HEK293T (cell line): ENCODE results near the gene CSAG2.

ENCODE experiments used
- CTCF ChIA-PET: fragments of 350-600 bp; formaldehyde crosslinking; extraction: SDS; loops from one replicate; lab custom pipeline; 2021; ENCODE audit warnings: antibody characterized with exemption, inconsistent platforms; lab: Yijun Ruan, JAX
- POLR2A ChIA-PET: fragments of 350-600 bp; formaldehyde crosslinking; extraction: SDS; loops from one replicate; lab custom pipeline; 2020; ENCODE audit warnings: antibody characterized with exemption, inconsistent platforms; lab: Yijun Ruan, JAX
- DNase-seq: peaks from one replicate; pipeline ENCODE4 v3.0.0; 2012; ENCODE audit warnings: mixed read lengths; ENCODE audit errors: extremely low spot score
- ARNT ChIP-seq: fragments of 450-650 bp; IDR thresholded peaks from 2 replicates; pipeline ENCODE4 v1.6.1; 2017; ENCODE audit warnings: mild to moderate bottlenecking
- BHLHE40 ChIP-seq: fragments of 450-650 bp; IDR thresholded peaks from 2 replicates; pipeline ENCODE4 v1.6.1; 2016; ENCODE audit warnings: mild to moderate bottlenecking, moderate library complexity, borderline replicate concordance
- CTBP1 ChIP-seq: fragments of 450-650 bp; IDR thresholded peaks from 2 replicates; pipeline ENCODE4 v1.6.1; 2016; ENCODE audit warnings: borderline replicate concordance
- ELF4 ChIP-seq: fragments of 450-650 bp; IDR thresholded peaks from 2 replicates; pipeline ENCODE4 v1.6.1; 2017; ENCODE audit warnings: antibody characterized with exemption
- FOXA1 ChIP-seq: fragments of 450-650 bp; IDR thresholded peaks from 2 replicates; pipeline ENCODE4 v1.6.1; 2016; ENCODE audit warnings: mild to moderate bottlenecking
- FOXK2 ChIP-seq: fragments of 450-650 bp; IDR thresholded peaks from 2 replicates; pipeline ENCODE4 v1.6.1; 2016; ENCODE audit warnings: mild to moderate bottlenecking
- FOXM1 ChIP-seq: fragments of 450-650 bp; IDR thresholded peaks from 2 replicates; pipeline ENCODE4 v1.6.1; 2017; ENCODE audit warnings: mild to moderate bottlenecking, borderline replicate concordance
- HDGF ChIP-seq: fragments of 450-650 bp; IDR thresholded peaks from 2 replicates; pipeline ENCODE4 v1.6.1; 2017; ENCODE audit warnings: antibody characterized with exemption, borderline replicate concordance
- L3MBTL2 ChIP-seq: fragments of 450-650 bp; conservative IDR thresholded peaks from 2 replicates; pipeline ENCODE4 v1.6.1; 2016; ENCODE audit warnings: mild to moderate bottlenecking
- LEF1 ChIP-seq: fragments of 450-650 bp; IDR thresholded peaks from 2 replicates; pipeline ENCODE4 v1.6.1; 2017; ENCODE audit warnings: mild to moderate bottlenecking, borderline replicate concordance
- NFRKB ChIP-seq: fragments of 450-650 bp; IDR thresholded peaks from 2 replicates; pipeline ENCODE4 v1.6.1; 2016; ENCODE audit warnings: mild to moderate bottlenecking, moderate library complexity
- PKNOX1 ChIP-seq: fragments of 450-650 bp; IDR thresholded peaks from 2 replicates; pipeline ENCODE4 v1.6.1; 2016
- SP1 ChIP-seq: fragments of 450-650 bp; IDR thresholded peaks from 2 replicates; pipeline ENCODE4 v1.6.1; 2017
- SUZ12 ChIP-seq: fragments of 450-650 bp; IDR thresholded peaks from 2 replicates; pipeline ENCODE4 v1.6.1; 2016; ENCODE audit warnings: mild to moderate bottlenecking
- TARDBP ChIP-seq: fragments of 450-650 bp; IDR thresholded peaks from 2 replicates; pipeline ENCODE4 v1.6.1; 2016
- ZNF384 ChIP-seq: fragments of 450-650 bp; IDR thresholded peaks from 2 replicates; pipeline ENCODE4 v1.6.1; 2016

CSAG2 gene

GRCh38 chrX:152663086-152663485, 46.0 kb downstream of the CSAG2 start:
- POLR2A ChIA-PET = no interaction called here
- DNase-seq = no peak
- CTCF ChIA-PET = no interaction called here
- TF ChIP-seq FOXK2 (no peak), BHLHE40 (no peak), CTBP1 (no peak), HDGF (no peak), FOXA1 (no peak), ELF4 (no peak), L3MBTL2 (no peak), ARNT (no peak), TARDBP (no peak), NFRKB (no peak), SP1 (no peak), ZNF384 (no peak), PKNOX1 (no peak), FOXM1 (no peak), LEF1 (no peak), SUZ12 (no peak)

- POLR2A ChIA-PET = no interaction called here
- DNase-seq = no peak
- no peak for TF ChIP-seq SP1
- TF ChIP-seq TARDBP = no peak
- no peak for TF ChIP-seq HDGF
- no peak for TF ChIP-seq ZNF384
- TF ChIP-seq SUZ12 = no peak
- TF ChIP-seq LEF1 = no peak
- TF ChIP-seq FOXK2 = no peak
- no peak for TF ChIP-seq FOXA1
- TF ChIP-seq L3MBTL2 = no peak
- TF ChIP-seq FOXM1 = no peak
- CTCF ChIA-PET = interaction anchor here (0.6 kb wide), 2 partner anchors 234 to 724 kb away, joined by 3 read pairs; no protein-coding TSS in a partner anchor
These were observed 50.8 kb downstream of the CSAG2 start for GRCh38 chrX:152658302-152658701.
